Measurements from ENCODE around the gene DPRX.

GRCh38 chr19:53594811-53595509 lies 36.8 kb upstream of the DPRX start:
- TF ChIP-seq, protein P1, sequence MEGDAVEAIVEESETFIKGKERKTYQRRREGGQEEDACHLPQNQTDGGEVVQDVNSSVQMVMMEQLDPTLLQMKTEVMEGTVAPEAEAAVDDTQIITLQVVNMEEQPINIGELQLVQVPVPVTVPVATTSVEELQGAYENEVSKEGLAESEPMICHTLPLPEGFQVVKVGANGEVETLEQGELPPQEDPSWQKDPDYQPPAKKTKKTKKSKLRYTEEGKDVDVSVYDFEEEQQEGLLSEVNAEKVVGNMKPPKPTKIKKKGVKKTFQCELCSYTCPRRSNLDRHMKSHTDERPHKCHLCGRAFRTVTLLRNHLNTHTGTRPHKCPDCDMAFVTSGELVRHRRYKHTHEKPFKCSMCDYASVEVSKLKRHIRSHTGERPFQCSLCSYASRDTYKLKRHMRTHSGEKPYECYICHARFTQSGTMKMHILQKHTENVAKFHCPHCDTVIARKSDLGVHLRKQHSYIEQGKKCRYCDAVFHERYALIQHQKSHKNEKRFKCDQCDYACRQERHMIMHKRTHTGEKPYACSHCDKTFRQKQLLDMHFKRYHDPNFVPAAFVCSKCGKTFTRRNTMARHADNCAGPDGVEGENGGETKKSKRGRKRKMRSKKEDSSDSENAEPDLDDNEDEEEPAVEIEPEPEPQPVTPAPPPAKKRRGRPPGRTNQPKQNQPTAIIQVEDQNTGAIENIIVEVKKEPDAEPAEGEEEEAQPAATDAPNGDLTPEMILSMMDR (IDR thresholded peaks at IDR 0.05), result no peak
- TF ChIP-seq POLR2A (IDR thresholded peaks at IDR 0.05), result no peak

Measured in vagina (tissue), 2 donors.